Measurements from ENCODE around the gene PNMA6E.

DNA sequence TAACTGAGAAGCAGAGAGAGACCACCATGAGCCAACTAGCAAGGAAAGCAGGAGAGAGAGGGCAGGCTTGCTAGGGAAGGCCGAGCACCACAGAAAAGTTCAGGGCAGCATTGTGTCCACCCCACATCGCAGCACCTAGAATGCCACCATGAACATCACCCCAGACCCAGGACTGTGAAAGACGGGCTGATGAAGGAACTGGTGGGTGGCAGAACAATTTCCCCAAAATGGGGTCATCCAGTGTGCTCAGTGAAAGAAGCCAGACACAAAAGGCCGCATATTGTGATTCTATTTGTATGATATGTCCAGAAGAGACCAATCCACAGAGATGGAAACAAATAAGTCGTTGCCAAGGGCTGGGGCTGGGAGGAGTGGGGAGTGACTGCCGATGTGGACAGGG lies 16.8 kb downstream of the PNMA6E start:
- TF ChIP-seq, protein P1, sequence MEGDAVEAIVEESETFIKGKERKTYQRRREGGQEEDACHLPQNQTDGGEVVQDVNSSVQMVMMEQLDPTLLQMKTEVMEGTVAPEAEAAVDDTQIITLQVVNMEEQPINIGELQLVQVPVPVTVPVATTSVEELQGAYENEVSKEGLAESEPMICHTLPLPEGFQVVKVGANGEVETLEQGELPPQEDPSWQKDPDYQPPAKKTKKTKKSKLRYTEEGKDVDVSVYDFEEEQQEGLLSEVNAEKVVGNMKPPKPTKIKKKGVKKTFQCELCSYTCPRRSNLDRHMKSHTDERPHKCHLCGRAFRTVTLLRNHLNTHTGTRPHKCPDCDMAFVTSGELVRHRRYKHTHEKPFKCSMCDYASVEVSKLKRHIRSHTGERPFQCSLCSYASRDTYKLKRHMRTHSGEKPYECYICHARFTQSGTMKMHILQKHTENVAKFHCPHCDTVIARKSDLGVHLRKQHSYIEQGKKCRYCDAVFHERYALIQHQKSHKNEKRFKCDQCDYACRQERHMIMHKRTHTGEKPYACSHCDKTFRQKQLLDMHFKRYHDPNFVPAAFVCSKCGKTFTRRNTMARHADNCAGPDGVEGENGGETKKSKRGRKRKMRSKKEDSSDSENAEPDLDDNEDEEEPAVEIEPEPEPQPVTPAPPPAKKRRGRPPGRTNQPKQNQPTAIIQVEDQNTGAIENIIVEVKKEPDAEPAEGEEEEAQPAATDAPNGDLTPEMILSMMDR (IDR thresholded peaks at IDR 0.05; ENCODE audit: borderline replicate concordance, extremely low read depth, low read length, poor library complexity, severe bottlenecking) = no peak
- TF ChIP-seq EZH2 (IDR thresholded peaks at IDR 0.05; ENCODE audit: borderline replicate concordance, low read depth, low read length, severe bottlenecking) = no peak
